ENCODE measurements around the gene DCHS2. TPM values are rescaled to one million over a fixed set of nuclear protein-coding genes. Genes with fewer than 3 reads are reported as not detected.

DCHS2 gene
- total and polyA plus RNA-seq, 2 of the 8 experiments (the other 6 are each of a cell fraction or from before 2014, with no cell fraction given): 0.54 to 2.6 TPM

DNA sequence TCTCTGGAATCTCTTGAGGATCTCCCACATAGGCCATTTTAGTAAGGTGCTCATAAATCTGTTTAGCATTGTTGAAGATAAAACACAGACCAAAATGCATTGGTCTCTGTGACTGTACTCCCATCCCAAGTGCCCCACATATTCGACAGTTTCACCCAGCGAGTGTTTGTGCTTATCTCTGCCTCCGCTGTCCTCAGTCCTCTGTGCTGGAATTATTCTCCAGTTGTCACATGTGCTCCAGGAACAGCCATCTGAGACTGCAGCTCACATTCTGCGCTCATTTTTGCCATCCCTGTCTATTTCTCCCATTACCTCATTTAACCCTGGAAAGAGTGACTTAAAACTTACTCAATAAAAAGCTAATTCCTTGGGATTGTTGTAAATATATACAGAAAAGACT is 27.6 kb upstream of the DCHS2 start (continued):
- no peak for TF ChIP-seq JUN (IDR thresholded peaks at IDR 0.05; ENCODE audit: low read depth, low read length)

All from H1 (cell line).